H1 (cell line): ENCODE measurements around the gene LEKR1. TPM values are rescaled to one million over a fixed set of nuclear protein-coding genes. Genes with fewer than 3 reads are reported as not detected.

Experiments
- CHD1 ChIP-seq: IDR thresholded peaks from 2 replicates; pipeline ENCODE4 v1.6.1; 2012; ENCODE audit warnings: low read depth, low read length, improper control_type of control experiment
- EZH2 ChIP-seq: fragments of 200-600 bp; sonication (generic); IDR thresholded peaks from 2 replicates; pipeline ENCODE4 v1.7.1; 2012; ENCODE audit warnings: low read depth, mild to moderate bottlenecking, moderate library complexity, low read length, inconsistent platforms; ENCODE audit not compliant: severe bottlenecking
- HDAC6 ChIP-seq: IDR thresholded peaks from one replicate; pipeline ENCODE4 v1.7.1; 2012; ENCODE audit warnings: low read depth, mild to moderate bottlenecking, inconsistent platforms, low read length, moderate library complexity
- KDM5A ChIP-seq: fragments of 200-600 bp; IDR thresholded peaks from 2 replicates; pipeline ENCODE4 v1.7.1; 2012; ENCODE audit warnings: mild to moderate bottlenecking, low read length, inconsistent platforms, mixed read lengths
- SRF ChIP-seq: IDR thresholded peaks from 2 replicates; pipeline ENCODE4 v1.6.1; 2011; ENCODE audit warnings: mild to moderate bottlenecking, low read depth, low read length, moderate library complexity
- polyA plus RNA-seq, 7 experiments: library from polyadenylated mRNA; depleted of rRNA in 3 of 7; stranded (reverse) in 5 of 7; unstranded in 2 of 7; fragments of >200 nt in 5 of 7; fragments of 200-250 nt in 2 of 7; gene quantifications; 1 replicate in 5 of 7; 2 replicates in 1 of 7; 4 replicates in 1 of 7; pipeline versions ENCODE4 v1.2.1 to v1.2.3, GENCODE V29; 2011 to 2013; ENCODE audit warnings: missing spikeins in 2 of 7, mixed read lengths in 2 of 7
- total RNA-seq: library from RNA; stranded (reverse); fragmentation: NEBNext Ultra II Directional; extraction: Animal tissue kit (Norgen Biotek cat#: 25700); gene quantifications from 2 replicates; pipeline ENCODE4 v1.2.1, GENCODE V29; 2021

The LEKR1 gene
- total and polyA plus RNA-seq, 2 of the 8 experiments (the other 6 are each of a cell fraction or from before 2014, with no cell fraction given) = 0.08 TPM; not detected in 1

- TF ChIP-seq CHD1 (no peak), HDAC6 (no peak), EZH2 (no peak), KDM5A (no peak), SRF (no peak)
These were observed 41.0 kb downstream of the LEKR1 start (continued) for GRCh38 chr3:156867174-156867573.
